ENCODE measurements around the gene ZNF783. TPM values are rescaled to one million over a fixed set of nuclear protein-coding genes. Genes with fewer than 3 reads are reported as not detected.

ZNF783 gene
- total and polyA plus RNA-seq, 12 donors: 2.5 to 6.1 (median 3.3) TPM

DNA sequence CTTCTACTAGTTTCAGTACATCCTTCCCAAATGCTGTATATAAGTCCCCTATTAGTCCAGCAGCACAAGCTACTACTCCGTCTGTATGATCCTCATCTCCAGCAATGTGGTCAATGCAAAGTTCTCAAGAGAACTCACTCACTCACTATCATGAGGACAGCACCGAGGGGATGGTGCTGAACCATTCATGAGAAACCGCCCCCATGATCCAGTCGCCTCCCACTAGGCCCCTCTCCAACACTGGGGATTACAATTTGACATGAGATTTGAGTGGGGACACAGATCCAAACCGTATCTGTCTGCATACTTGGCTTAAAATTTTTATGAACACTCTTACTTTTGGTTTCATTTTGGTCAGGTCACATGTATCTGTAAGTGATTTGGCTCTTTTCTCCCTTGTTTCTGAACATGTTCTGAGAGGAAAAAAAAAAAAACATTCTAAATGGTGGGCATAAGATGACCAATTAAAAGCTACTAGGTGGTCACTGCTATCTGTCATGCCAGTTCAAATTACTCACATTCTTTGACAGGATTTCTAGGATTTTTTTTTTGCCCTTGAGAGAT lies 60.1 kb downstream of the ZNF783 start:
- Histone ChIP-seq H3K4me3 (peak overlapping the region in 8 of 10 donors; percentile 12 to 47 (median 34)), H3K9me3 (peaks cover 0 to 9% (median 0%) of the 10 kb centered on the region in 11 donors), H3K4me1 (no peaks in the 10 kb centered on the region), H3K27ac (no peak overlapping the region), H3K36me3 (no peaks in the 10 kb centered on the region), H3K27me3 (peaks cover 0 to 24% (median 5%) of the 10 kb centered on the region in 7 donors)
- 47 to 52% methylated on average over 5 of the region's 5 CpGs for WGBS, 2 donors
- DNase-seq (no peak), ATAC-seq (peak in 1 of 8 donors; percentile 34)
- TF ChIP-seq, protein P1, sequence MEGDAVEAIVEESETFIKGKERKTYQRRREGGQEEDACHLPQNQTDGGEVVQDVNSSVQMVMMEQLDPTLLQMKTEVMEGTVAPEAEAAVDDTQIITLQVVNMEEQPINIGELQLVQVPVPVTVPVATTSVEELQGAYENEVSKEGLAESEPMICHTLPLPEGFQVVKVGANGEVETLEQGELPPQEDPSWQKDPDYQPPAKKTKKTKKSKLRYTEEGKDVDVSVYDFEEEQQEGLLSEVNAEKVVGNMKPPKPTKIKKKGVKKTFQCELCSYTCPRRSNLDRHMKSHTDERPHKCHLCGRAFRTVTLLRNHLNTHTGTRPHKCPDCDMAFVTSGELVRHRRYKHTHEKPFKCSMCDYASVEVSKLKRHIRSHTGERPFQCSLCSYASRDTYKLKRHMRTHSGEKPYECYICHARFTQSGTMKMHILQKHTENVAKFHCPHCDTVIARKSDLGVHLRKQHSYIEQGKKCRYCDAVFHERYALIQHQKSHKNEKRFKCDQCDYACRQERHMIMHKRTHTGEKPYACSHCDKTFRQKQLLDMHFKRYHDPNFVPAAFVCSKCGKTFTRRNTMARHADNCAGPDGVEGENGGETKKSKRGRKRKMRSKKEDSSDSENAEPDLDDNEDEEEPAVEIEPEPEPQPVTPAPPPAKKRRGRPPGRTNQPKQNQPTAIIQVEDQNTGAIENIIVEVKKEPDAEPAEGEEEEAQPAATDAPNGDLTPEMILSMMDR (IDR thresholded peaks at IDR 0.05): no peak
- intact Hi-C loops (cut with DNase I): no loop called here

DNA sequence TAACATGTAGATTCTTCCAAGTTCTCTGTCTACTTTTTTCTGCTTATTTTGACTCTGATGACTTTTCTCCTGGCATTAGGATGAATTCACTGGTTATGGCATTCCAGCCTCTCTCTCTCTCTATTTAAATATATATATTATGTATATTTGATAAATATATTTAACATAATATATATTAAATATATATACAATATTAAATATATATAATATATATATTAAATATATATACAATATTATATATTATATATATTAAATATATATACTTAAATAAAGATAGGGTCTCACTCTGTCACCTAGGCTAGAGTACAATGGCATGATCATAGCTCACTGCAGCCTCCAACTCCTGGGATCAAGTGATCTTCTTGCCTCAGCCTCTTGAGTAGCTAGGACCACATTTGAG lies 60.7 kb downstream of the ZNF783 start:
- TF ChIP-seq, protein P1 (IDR thresholded peaks at IDR 0.05): no peak
- intact Hi-C loops (cut with DNase I): no loop called here
- Histone ChIP-seq H3K27me3 (peaks cover 0 to 23% (median 5%) of the 10 kb centered on the region in 7 donors), H3K27ac (no peak overlapping the region), H3K9me3 (peaks cover 0 to 9% (median 0%) of the 10 kb centered on the region in 11 donors), H3K36me3 (no peaks in the 10 kb centered on the region), H3K4me1 (no peaks in the 10 kb centered on the region), H3K4me3 (no peak overlapping the region)
- DNase-seq (no peak), ATAC-seq (no peak)

DNA sequence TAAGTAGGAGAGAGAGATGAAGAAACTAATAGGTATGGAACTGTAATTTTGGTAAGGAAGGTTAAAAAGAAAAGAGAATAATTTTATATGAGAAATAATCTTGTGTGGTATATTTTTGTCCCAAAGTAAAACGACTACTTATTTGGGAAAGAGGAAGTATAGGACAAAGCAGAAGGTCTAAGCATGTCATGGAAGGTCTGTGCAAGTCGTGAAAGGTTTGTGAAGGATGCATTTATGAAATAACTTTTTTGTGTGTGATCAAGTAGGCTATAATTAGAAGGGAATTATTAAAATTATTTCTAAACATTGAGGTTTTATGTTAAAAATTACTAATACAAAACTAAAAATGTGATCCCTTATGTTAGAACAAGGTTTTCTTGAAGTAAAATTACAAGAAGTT lies 63.3 kb downstream of the ZNF783 start:
- Histone ChIP-seq H3K36me3 (no peaks in the 10 kb centered on the region), H3K27ac (no peak overlapping the region), H3K4me1 (no peaks in the 10 kb centered on the region), H3K4me3 (no peak overlapping the region), H3K27me3 (peaks cover 0 to 3% (median 0%) of the 10 kb centered on the region in 7 donors), H3K9me3 (peaks cover 0 to 9% (median 0%) of the 10 kb centered on the region in 11 donors)
- TF ChIP-seq, protein P1 (IDR thresholded peaks at IDR 0.05): no peak
- no peak for DNase-seq
- no peak for ATAC-seq
- WGBS, 2 donors: 45 to 61% methylated on average over 2 of the region's 2 CpGs
- intact Hi-C loops (cut with DNase I): no loop called here

- DNase-seq (no peak), ATAC-seq (no peak)
- intact Hi-C loops (cut with DNase I): no loop called here
- TF ChIP-seq, protein P1 (IDR thresholded peaks at IDR 0.05): no peak
- Histone ChIP-seq H3K4me3 (no peak overlapping the region), H3K27ac (no peak overlapping the region), H3K4me1 (no peaks in the 10 kb centered on the region), H3K27me3 (peaks cover 0 to 4% (median 0%) of the 10 kb centered on the region in 7 donors), H3K36me3 (no peaks in the 10 kb centered on the region), H3K9me3 (peaks cover 0 to 13% (median 0%) of the 10 kb centered on the region in 11 donors)
- 31 to 47% methylated on average over 3 of the region's 3 CpGs for WGBS, 2 donors
Observed at GRCh38 chr7:149329265-149329664, 67.3 kb downstream of the ZNF783 start.
